Right lobe of liver (tissue), 4 donors: ENCODE results near the gene GPR142.

ENCODE experiments used
- CTCF ChIP-seq, 4 donors: fragments of 200-600 bp in 3 of 4; fragments of 450-650 bp in 1 of 4; IDR thresholded peaks; one replicate each; pipeline versions ENCODE4 v1.5.1 to v1.8.0; 2016 to 2022; ENCODE audit warnings: antibody characterized with exemption in 4 of 4, mild to moderate bottlenecking in 2 of 4
- POLR2A ChIP-seq: fragments of 450-650 bp; IDR thresholded peaks from one replicate; pipeline ENCODE4 v1.6.1; 2017; ENCODE audit warnings: antibody characterized with exemption, mild to moderate bottlenecking
- donor health status: DM: no; HTN: no; CAD: no.
- donor health status: DM: no; HTN: no; CAD: no.
- donor health status: DM: no; HTN: yes; CAD: no.

GRCh38 chr17:74340470-74341023 is 26.8 kb upstream of the GPR142 start:
- TF ChIP-seq CTCF (IDR thresholded peaks at IDR 0.05) (no peak), POLR2A (no peak)
